Dedifferentiated amniotic fluid mesenchymal stem cell (primary cell): ENCODE results near the gene BNIP1.

Experiments used
- DNase-seq: peaks from one replicate; pipeline ENCODE4 v3.0.0-alpha.2; 2016; ENCODE audit errors: extremely low spot score

The BNIP1 gene

GRCh38 chr5:173211284-173211683, 67.0 kb downstream of the BNIP1 start:
- no peak for DNase-seq

GRCh38 chr5:173213236-173213933, 69.1 kb downstream of the BNIP1 start:
- no peak for DNase-seq
